A549 treated with AZD9567 at 1 μM for 4 hours (cell line): ENCODE measurements around the gene ZNF410. TPM values are rescaled to one million over a fixed set of nuclear protein-coding genes. Genes with fewer than 3 reads are reported as not detected.

Source experiments
- total RNA-seq: library from RNA; stranded (reverse); fragments of 200-300 nt; extraction: Qiagen RNA extraction; gene quantifications from 5 replicates; pipeline ENCODE4 v1.2.3, GENCODE V29; 2022; ENCODE audit not compliant: insufficient read depth

Gene ZNF410
- 43.6 to 50.8 TPM (median 44.6 TPM) in 5 replicates for total RNA-seq

GRCh38 chr14:73886449-73887317 lies at the start of gene ZNF410:
TSS of gene ZNF410 (plus strand) at chr14:73886859. CDS start at chr14:73892176, 5,317 bp downstream.

GRCh38 chr14:73851567-73852382 lies 34.9 kb upstream of the ZNF410 start, which contains the start of gene PTGR2:
TSS of gene PTGR2 (plus strand) at chr14:73851831. CDS start at chr14:73858863, 7,032 bp downstream.

GRCh38 chr14:73949752-73950734 lies 63.4 kb downstream of the ZNF410 start, which contains the start of the genes COQ6 and FAM161B:
TSS of gene COQ6 (plus strand) at chr14:73950302. CDS start at chr14:73950333, 31 bp downstream.
TSS of gene FAM161B (minus strand) at chr14:73950094. CDS start at chr14:73950026, 68 bp downstream.

Other genes with a start within 250 kb of the ZNF410 start
- gene DNAL1, start 241.9 kb upstream of the ZNF410 start, total RNA-seq = 8.8 to 10.9 TPM (median 9.0 TPM) in 5 replicates
- gene PNMA1, start 172.5 kb upstream of the ZNF410 start, total RNA-seq = 49.6 to 64.5 TPM (median 61.7 TPM) in 5 replicates
- 8.3 to 19.9 TPM (median 9.7 TPM) in 5 replicates for gene PTGR2, start 35.0 kb upstream of the ZNF410 start, total RNA-seq
- 2.0 to 2.2 TPM (median 2.1 TPM) in 5 replicates for gene FAM161B, start 63.2 kb downstream of the ZNF410 start, total RNA-seq
- gene COQ6, start 63.4 kb downstream of the ZNF410 start, total RNA-seq = 28.6 to 38.6 TPM (median 29.8 TPM) in 5 replicates
- 5.9 to 7.4 TPM (median 6.7 TPM) in 5 replicates for gene ENTPD5, start 132.4 kb downstream of the ZNF410 start, total RNA-seq
- 2.6 to 4.7 TPM (median 3.6 TPM) in 5 replicates for gene BBOF1, start 132.5 kb downstream of the ZNF410 start, total RNA-seq
- gene ALDH6A1, start 197.6 kb downstream of the ZNF410 start, total RNA-seq = 2.1 to 5.9 TPM (median 2.5 TPM) in 5 replicates
- 4.2 to 7.0 TPM (median 5.1 TPM) in 5 replicates for gene LIN52, start 198.1 kb downstream of the ZNF410 start, total RNA-seq